Ovary (tissue), 9 donors: ENCODE measurements around the gene MAN1A1. TPM values are rescaled to one million over a fixed set of nuclear protein-coding genes. Genes with fewer than 3 reads are reported as not detected.

Experiments used
- DNase-seq, 5 donors: peaks; one replicate each; pipeline ENCODE4 v3.0.0-alpha.2; 2019 to 2020
- H3K27ac ChIP-seq, 2 donors: fragments of 200-600 bp; one replicate each; pipeline versions ENCODE4 v1.5.1 to v1.8.0; 2019 to 2022
- H3K27me3 ChIP-seq: fragments of 200-600 bp; one replicate; pipeline ENCODE4 v1.8.0; 2022
- H3K36me3 ChIP-seq: fragments of 200-600 bp; sonication (generic); one replicate; pipeline ENCODE4 v1.5.1; 2019
- H3K4me1 ChIP-seq: one replicate; pipeline ENCODE4 v1.8.1; 2013; ENCODE audit warnings: mild to moderate bottlenecking, moderate library complexity; ENCODE audit not compliant: insufficient read depth
- H3K4me3 ChIP-seq: fragments of 200-600 bp; sonication (generic); one replicate; pipeline ENCODE4 v1.5.1; 2017
- H3K9me3 ChIP-seq, 2 donors: fragments of 200-600 bp in 1 of 2; sonication (generic) in 1 of 2; one replicate each; pipeline versions ENCODE4 v1.5.1 to v1.8.1; 2013 to 2019; ENCODE audit warnings: mild to moderate bottlenecking in 1 of 2, moderate library complexity in 1 of 2
- CTCF ChIP-seq, 3 donors: fragments of 450-650 bp in 2 of 3; fragments of 200-600 bp in 1 of 3; IDR thresholded peaks; one replicate each; pipeline versions ENCODE4 v1.5.1 to v1.8.0; 2016 to 2022; ENCODE audit warnings: antibody characterized with exemption in 3 of 3, mild to moderate bottlenecking in 1 of 3
- EP300 ChIP-seq: sonication (generic); formaldehyde crosslinking; IDR thresholded peaks from one replicate; pipeline ENCODE4 v1.6.1; 2017; ENCODE audit warnings: antibody characterized with exemption
- POLR2A ChIP-seq: fragments of 450-650 bp; IDR thresholded peaks from one replicate; pipeline ENCODE4 v1.6.1; 2017; ENCODE audit warnings: antibody characterized with exemption, mild to moderate bottlenecking, moderate library complexity
- WGBS, 3 donors: extraction: QIAGEN DNeasy Blood & Tissue Kit in 1 of 3; methylation state at CpG; one replicate each; pipeline versions ENCODE4 v1.1.5 to v1.1.7; 2013 to 2017; 5-methylcytosine and 5-hydroxymethylcytosine counted together
- intact Hi-C, 4 donors: fragments of 100-400 bp; cut with DNase I; formaldehyde crosslinking; loops; one replicate each; pipeline versions ENCODE4 v1.11.0 to v1.15.1; 2022 to 2023
- polyA plus RNA-seq, 2 donors: library from polyadenylated mRNA; stranded (reverse); fragments of 200-250 nt in 1 of 2; fragments of 350-450 nt in 1 of 2; fragmentation: Illumina TruSeq in 1 of 2; extraction: RNeasy Lipid Tissue Mini Kit (QIAGEN cat#74804) in 1 of 2; gene quantifications; one replicate each; pipeline ENCODE4 v1.2.3, GENCODE V29; 2013 to 2014
- total RNA-seq, 7 donors: library from RNA; depleted of rRNA in 2 of 7; stranded (reverse); fragments of >200 nt in 2 of 7; fragmentation: NEBNext Ultra II Directional in 3 of 7; extraction: Animal tissue kit (Norgen Biotek cat#: 25700) in 3 of 7; gene quantifications; one replicate each; pipeline versions ENCODE4 v1.1.0 to v1.2.4, GENCODE V29; 2016 to 2023
- donor health status: DM: no; HTN: no; CAD: no; lungs with moderate emphysema.
- donor health status: DM: no; HTN: no; CAD: no.
- donor health status: Bipolar disorder and iron deficiency.
- donor health status: DM: yes; HTN: yes; CAD: no.
- donor health status: DM: no; HTN: no; CAD: no.
- donor health status: DM: yes; HTN: yes; CAD: no.

Gene MAN1A1
- total and polyA plus RNA-seq, 9 donors = 22.1 to 49.6 (median 31.8) TPM

- 93 to 95% (median 95%) methylated on average over 4 of the region's 4 CpGs for WGBS, 3 donors
These were observed 118.2 kb downstream of the MAN1A1 start for GRCh38 chr6:119231394-119231793.

GRCh38 chr6:119230160-119230559 is 119.4 kb downstream of the MAN1A1 start:
- no peak for DNase-seq
- no peaks in the 10 kb centered on the region for H3K27me3 ChIP-seq
- intact Hi-C loops = no loop called here
- no peak overlapping the region for H3K4me3 ChIP-seq
- no peaks in the 10 kb centered on the region for H3K9me3 ChIP-seq
- H3K27ac ChIP-seq = no peak overlapping the region
- TF ChIP-seq CTCF (IDR thresholded peaks at IDR 0.05) = no peak
- no peak for TF ChIP-seq EP300
- no peak for TF ChIP-seq POLR2A
- H3K4me1 ChIP-seq = no peaks in the 10 kb centered on the region
- WGBS, 3 donors = 88 to 94% (median 89%) methylated on average over 4 of the region's 4 CpGs
- H3K36me3 ChIP-seq = no peaks in the 10 kb centered on the region

More at GRCh38 chr6:119231394-119231793, 118.2 kb downstream of the MAN1A1 start:
- DNase-seq = no peak
- no peak for TF ChIP-seq POLR2A
- TF ChIP-seq EP300 = no peak
- TF ChIP-seq CTCF (IDR thresholded peaks at IDR 0.05) = no peak
- intact Hi-C loops = no loop called here
- H3K4me3 ChIP-seq = no peak overlapping the region
- H3K27me3 ChIP-seq = no peaks in the 10 kb centered on the region
- H3K9me3 ChIP-seq = no peaks in the 10 kb centered on the region
- H3K4me1 ChIP-seq = no peaks in the 10 kb centered on the region
- no peaks in the 10 kb centered on the region for H3K36me3 ChIP-seq
- H3K27ac ChIP-seq = no peak overlapping the region

- 87 to 95% (median 93%) methylated on average over 2 of the region's 2 CpGs for WGBS, 3 donors
- Histone ChIP-seq H3K27me3 (no peaks in the 10 kb centered on the region), H3K9me3 (no peaks in the 10 kb centered on the region), H3K4me3 (no peak overlapping the region), H3K4me1 (no peaks in the 10 kb centered on the region), H3K27ac (no peak overlapping the region), H3K36me3 (no peaks in the 10 kb centered on the region)
- no peak for DNase-seq
- TF ChIP-seq CTCF (IDR thresholded peaks at IDR 0.05) (no peak), EP300 (no peak), POLR2A (no peak)
- intact Hi-C loops = no loop called here
These were observed 122.2 kb downstream of the MAN1A1 start for GRCh38 chr6:119227377-119227776.

- H3K4me3 ChIP-seq = no peak overlapping the region
- 83 to 87% (median 86%) methylated on average over 4 of the region's 4 CpGs for WGBS, 3 donors
- DNase-seq = no peak
- H3K36me3 ChIP-seq = no peaks in the 10 kb centered on the region
- no peaks in the 10 kb centered on the region for H3K4me1 ChIP-seq
- H3K27me3 ChIP-seq = no peaks in the 10 kb centered on the region
- H3K27ac ChIP-seq = no peak overlapping the region
- intact Hi-C loops = no loop called here
- H3K9me3 ChIP-seq = no peaks in the 10 kb centered on the region
- no peak for TF ChIP-seq CTCF (IDR thresholded peaks at IDR 0.05)
- TF ChIP-seq EP300 = no peak
- TF ChIP-seq POLR2A = no peak
These were observed 123.5 kb downstream of the MAN1A1 start for GRCh38 chr6:119226089-119226488.
